Gastroesophageal sphincter (tissue), 4 donors: ENCODE results near the gene AGO1. TPM values are rescaled to one million over a fixed set of nuclear protein-coding genes. Genes with fewer than 3 reads are reported as not detected.
A peak's percentile ranks its signal among the peaks of the same experiment; 100 is the strongest.

Experiments used
- ATAC-seq: fragments of 150-250 bp; one replicate; pipeline ENCODE4 v1.9.1; 2016; ENCODE audit warnings: mild to moderate bottlenecking, moderate library complexity
- H3K27ac ChIP-seq, 4 donors: fragments of 200-600 bp; sonication (generic) in 3 of 4; 1 replicate in 3 of 4; 2 replicates in 1 of 4; pipeline ENCODE4 v1.5.1; 2016 to 2019
- H3K27me3 ChIP-seq: fragments of 200-600 bp; sonication (generic); one replicate; pipeline ENCODE4 v1.5.1; 2019
- H3K36me3 ChIP-seq, 2 donors: fragments of 200-600 bp; sonication (generic); one replicate each; pipeline ENCODE4 v1.5.1; 2019; ENCODE audit warnings: control low read depth in 1 of 2
- H3K4me1 ChIP-seq, 3 donors: fragments of 200-600 bp; sonication (generic); 1 replicate in 2 of 3; 2 replicates in 1 of 3; pipeline ENCODE4 v1.5.1; 2016 to 2019; ENCODE audit warnings: control low read depth in 2 of 3
- H3K4me3 ChIP-seq, 2 donors: fragments of 200-600 bp; sonication (generic); one replicate each; pipeline ENCODE4 v1.5.1; 2019; ENCODE audit warnings: mild to moderate bottlenecking in 1 of 2, moderate library complexity in 1 of 2
- H3K9me3 ChIP-seq, 3 donors: fragments of 200-600 bp; sonication (generic); one replicate each; pipeline ENCODE4 v1.5.1; 2017 to 2019; ENCODE audit warnings: control low read depth in 2 of 3
- EP300 ChIP-seq: sonication (generic); formaldehyde crosslinking; IDR thresholded peaks from one replicate; pipeline ENCODE4 v1.6.1; 2017; ENCODE audit warnings: antibody characterized with exemption, mild to moderate bottlenecking
- POLR2A ChIP-seq, 2 donors: fragments of 450-650 bp; IDR thresholded peaks; one replicate each; pipeline ENCODE4 v1.6.1; 2017; ENCODE audit warnings: antibody characterized with exemption in 2 of 2, mild to moderate bottlenecking in 2 of 2, moderate library complexity in 1 of 2
- POLR2AphosphoS5 ChIP-seq: sonication (generic); formaldehyde crosslinking; IDR thresholded peaks from one replicate; pipeline ENCODE4 v1.6.1; 2017; ENCODE audit warnings: antibody characterized with exemption
- WGBS, 2 donors: methylation state at CpG; one replicate each; pipeline ENCODE4 v1.1.5; 2018; ENCODE audit warnings: low coverage in 1 of 2; 5-methylcytosine and 5-hydroxymethylcytosine counted together
- total RNA-seq, 4 donors: library from RNA; depleted of rRNA; stranded (reverse); fragments of >200 nt; gene quantifications; one replicate each; pipeline ENCODE4 v1.1.0, GENCODE V29; 2016
- TF ChIP-seq, protein P1 (sequence below), 4 experiments: fragments of 200-600 bp in 2 of 4; fragments of 450-650 bp in 2 of 4; sonication (generic) in 1 of 4; IDR thresholded peaks; one replicate each; pipeline ENCODE4 v1.5.1; 2017 to 2019; ENCODE audit warnings: antibody characterized with exemption in 4 of 4, mild to moderate bottlenecking in 2 of 4, moderate library complexity in 2 of 4

Gene AGO1
- total RNA-seq, 4 donors from 2014 or later, result 19.5 to 39.5 (median 24.1) TPM

DNA sequence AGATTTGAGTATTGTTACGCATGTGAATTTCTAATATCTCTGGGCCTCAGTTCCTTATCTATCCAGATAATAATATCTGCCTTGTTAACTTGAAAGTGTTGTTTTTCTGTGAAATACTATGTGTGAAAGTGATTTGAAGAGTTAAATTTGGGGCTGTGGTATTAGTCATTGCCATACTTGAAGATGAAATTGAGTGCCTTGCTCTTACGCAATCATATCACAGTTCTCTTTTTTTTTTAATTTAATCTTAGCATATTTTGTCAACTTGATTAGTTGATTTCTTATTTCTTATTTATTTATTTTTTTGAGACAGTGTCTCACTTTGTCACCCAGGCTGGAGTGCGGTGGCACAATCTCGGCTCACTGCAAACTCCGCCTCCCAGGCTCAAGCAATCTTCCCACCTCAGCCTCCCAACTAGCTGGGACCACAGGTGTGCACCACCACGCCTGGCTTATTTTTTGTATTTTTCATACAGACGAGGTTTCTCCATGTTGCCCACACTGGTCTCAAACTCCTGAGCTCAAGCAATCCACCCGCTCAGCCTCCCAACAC, 44.2 kb upstream of the AGO1 start:
- 94 to 95% methylated on average over 7 to 8 of the region's 8 CpGs for WGBS, 2 donors
- ATAC-seq, result no peak
- Histone ChIP-seq H3K9me3 (no peaks in the 10 kb centered on the region), H3K4me3 (no peak overlapping the region), H3K27ac (no peak overlapping the region), H3K27me3 (no peaks in the 10 kb centered on the region), H3K4me1 (no peaks in the 10 kb centered on the region), H3K36me3 (peaks cover 5 to 100% of the 10 kb centered on the region in 2 donors)
- TF ChIP-seq EP300 (no peak), POLR2A (IDR thresholded peaks at IDR 0.05) (no peak), POLR2AphosphoS5 (no peak)
- TF ChIP-seq, protein P1, sequence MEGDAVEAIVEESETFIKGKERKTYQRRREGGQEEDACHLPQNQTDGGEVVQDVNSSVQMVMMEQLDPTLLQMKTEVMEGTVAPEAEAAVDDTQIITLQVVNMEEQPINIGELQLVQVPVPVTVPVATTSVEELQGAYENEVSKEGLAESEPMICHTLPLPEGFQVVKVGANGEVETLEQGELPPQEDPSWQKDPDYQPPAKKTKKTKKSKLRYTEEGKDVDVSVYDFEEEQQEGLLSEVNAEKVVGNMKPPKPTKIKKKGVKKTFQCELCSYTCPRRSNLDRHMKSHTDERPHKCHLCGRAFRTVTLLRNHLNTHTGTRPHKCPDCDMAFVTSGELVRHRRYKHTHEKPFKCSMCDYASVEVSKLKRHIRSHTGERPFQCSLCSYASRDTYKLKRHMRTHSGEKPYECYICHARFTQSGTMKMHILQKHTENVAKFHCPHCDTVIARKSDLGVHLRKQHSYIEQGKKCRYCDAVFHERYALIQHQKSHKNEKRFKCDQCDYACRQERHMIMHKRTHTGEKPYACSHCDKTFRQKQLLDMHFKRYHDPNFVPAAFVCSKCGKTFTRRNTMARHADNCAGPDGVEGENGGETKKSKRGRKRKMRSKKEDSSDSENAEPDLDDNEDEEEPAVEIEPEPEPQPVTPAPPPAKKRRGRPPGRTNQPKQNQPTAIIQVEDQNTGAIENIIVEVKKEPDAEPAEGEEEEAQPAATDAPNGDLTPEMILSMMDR (IDR thresholded peaks at IDR 0.05), result no peak

DNA sequence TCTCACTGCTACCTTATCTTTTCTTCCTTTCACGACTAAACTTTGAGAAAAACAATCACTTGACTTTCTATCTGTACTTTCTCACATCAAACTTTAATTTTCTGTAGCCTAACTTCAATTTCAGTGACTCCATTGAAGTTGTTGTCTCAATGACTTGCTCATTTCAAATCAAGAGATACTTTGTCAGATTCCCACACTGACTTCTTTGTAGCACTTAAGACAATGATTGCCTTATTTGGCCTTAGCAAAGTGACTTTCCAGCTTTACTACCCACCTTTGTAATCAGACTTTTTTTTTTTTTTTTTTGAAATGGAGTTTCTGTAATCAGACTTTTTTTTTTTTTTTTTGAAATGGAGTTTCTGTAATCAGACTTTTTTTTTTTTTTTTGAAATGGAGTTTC, 38.2 kb upstream of the AGO1 start:
- H3K27me3 ChIP-seq, result no peaks in the 10 kb centered on the region
- ATAC-seq, result no peak
- peak overlapping the region in 2 of 4 donors; percentile 41 to 58 for H3K27ac ChIP-seq
- H3K9me3 ChIP-seq, result no peaks in the 10 kb centered on the region
- no peak overlapping the region for H3K4me3 ChIP-seq
- TF ChIP-seq POLR2AphosphoS5, result no peak
- TF ChIP-seq POLR2A (IDR thresholded peaks at IDR 0.05), result no peak
- TF ChIP-seq, protein P1 (IDR thresholded peaks at IDR 0.05), result no peak
- TF ChIP-seq EP300, result no peak
- 9 to 32% methylated on average over 1 of the region's 1 CpG for WGBS, 2 donors
- H3K4me1 ChIP-seq, result peaks cover 0 to 45% (median 4%) of the 10 kb centered on the region in 3 donors
- H3K36me3 ChIP-seq, result peaks cover 0 to 55% of the 10 kb centered on the region in 2 donors

DNA sequence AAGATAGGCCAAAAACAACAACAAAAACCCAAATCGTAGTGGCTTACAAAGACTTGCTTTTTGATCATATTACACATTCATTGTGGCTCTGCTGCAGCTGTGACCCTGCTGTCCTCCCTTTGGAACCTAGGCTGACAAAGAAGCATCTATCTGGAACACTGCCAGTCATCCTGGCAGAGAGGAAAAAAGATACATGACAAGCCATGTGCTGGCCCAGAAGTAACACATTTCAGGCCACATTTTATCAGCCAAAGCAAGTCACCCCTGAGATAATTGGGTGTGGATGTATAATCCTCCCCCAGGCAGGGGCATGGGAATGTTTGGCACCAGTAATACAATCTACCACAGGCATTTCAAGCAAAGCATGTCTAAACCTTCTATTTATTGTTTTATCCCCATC, 37.2 kb upstream of the AGO1 start:
- TF ChIP-seq POLR2AphosphoS5, result no peak
- no peak for ATAC-seq
- Histone ChIP-seq H3K4me3 (no peak overlapping the region), H3K9me3 (no peaks in the 10 kb centered on the region), H3K4me1 (peaks cover 5 to 55% (median 10%) of the 10 kb centered on the region in 3 donors), H3K36me3 (peaks cover 0 to 50% of the 10 kb centered on the region in 2 donors), H3K27me3 (no peaks in the 10 kb centered on the region), H3K27ac (peak overlapping the region in 3 of 4 donors; percentile 41 to 58 (median 44))
- 22% methylated on average over 1 of the region's 1 CpG; no CpG with 5 or more reads in 1 of the 2 donors for WGBS, 2 donors

DNA sequence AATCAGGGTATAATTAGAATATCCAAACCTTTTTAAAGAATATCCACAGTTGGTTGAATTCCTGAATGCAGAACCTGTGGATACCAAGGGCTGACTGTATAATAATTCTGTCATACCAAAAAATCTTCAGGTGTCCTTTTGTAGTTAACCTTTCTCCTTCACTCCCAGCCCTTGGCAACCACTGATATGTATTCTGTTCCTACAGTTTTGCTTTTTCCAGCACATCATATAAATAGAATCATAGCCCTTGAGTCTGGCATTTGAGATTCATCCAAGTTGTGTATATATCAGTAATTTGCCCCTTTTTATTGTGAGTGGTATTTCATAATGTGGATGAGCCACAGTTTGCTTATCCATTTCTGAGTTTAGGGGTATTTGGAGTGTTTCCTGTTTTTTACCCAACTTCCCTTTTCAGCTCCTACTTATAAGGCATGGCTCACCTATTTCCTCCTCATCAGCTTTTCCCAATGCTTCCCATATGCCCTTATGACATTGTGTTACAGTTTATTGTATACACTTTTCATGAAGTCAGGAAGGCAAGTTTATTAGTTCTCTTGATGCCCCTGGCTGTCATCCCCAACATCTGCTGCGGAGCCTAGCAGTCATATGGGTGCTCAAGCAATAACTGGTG, 35.0 kb upstream of the AGO1 start:
- ATAC-seq, result no peak
- WGBS, 2 donors, result 43 to 67% methylated on average over 1 of the region's 1 CpG

DNA sequence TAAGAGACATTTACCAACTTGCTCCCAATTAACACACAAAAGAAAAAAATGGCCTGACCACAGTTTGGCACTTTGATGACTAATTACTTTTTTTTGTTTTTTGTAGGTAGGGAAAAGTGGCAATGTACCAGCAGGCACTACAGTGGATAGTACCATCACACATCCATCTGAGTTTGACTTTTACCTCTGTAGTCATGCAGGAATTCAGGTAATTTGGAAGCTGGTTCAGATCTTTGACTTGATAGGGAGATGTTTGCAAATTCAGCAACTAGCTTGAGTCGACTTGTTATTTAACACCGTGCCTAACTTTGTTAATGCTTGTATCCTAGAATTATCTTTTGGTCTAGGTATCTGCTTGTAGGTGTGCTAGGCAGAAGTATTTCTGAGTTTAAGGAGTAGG, 33.0 kb upstream of the AGO1 start:
- Histone ChIP-seq H3K27me3 (no peaks in the 10 kb centered on the region), H3K9me3 (no peaks in the 10 kb centered on the region), H3K4me1 (peaks cover 14 to 69% (median 19%) of the 10 kb centered on the region in 3 donors), H3K27ac (peak overlapping the region; percentile 27 to 83 (median 82)), H3K4me3 (no peak overlapping the region), H3K36me3 (peaks cover 0 to 47% of the 10 kb centered on the region in 2 donors)
- no peak for ATAC-seq
- WGBS, 2 donors, result 79 to 91% methylated on average over 2 of the region's 2 CpGs
- TF ChIP-seq POLR2A (IDR thresholded peaks at IDR 0.05), result no peak
- TF ChIP-seq, protein P1 (IDR thresholded peaks at IDR 0.05), result no peak
- no peak for TF ChIP-seq EP300
- TF ChIP-seq POLR2AphosphoS5, result no peak

More for the DNA sequence above, 35.0 kb upstream of the AGO1 start:
- Histone ChIP-seq H3K4me1 (peaks cover 14 to 75% (median 19%) of the 10 kb centered on the region in 3 donors), H3K36me3 (peaks cover 0 to 41% of the 10 kb centered on the region in 2 donors), H3K4me3 (no peak overlapping the region), H3K27ac (peak overlapping the region; percentile 18 to 82 (median 44)), H3K9me3 (no peaks in the 10 kb centered on the region), H3K27me3 (no peaks in the 10 kb centered on the region)
- TF ChIP-seq POLR2A (IDR thresholded peaks at IDR 0.05), result no peak
- TF ChIP-seq, protein P1 (IDR thresholded peaks at IDR 0.05), result no peak
- no peak for TF ChIP-seq POLR2AphosphoS5
- TF ChIP-seq EP300, result no peak
